NCI-H2171 (cell line): ENCODE measurements around the gene TNS1.

Experiments
- DNase-seq: peaks from one replicate; lab custom pipeline; 2025; lab: John Stamatoyannopoulos, UW

Gene TNS1

DNA sequence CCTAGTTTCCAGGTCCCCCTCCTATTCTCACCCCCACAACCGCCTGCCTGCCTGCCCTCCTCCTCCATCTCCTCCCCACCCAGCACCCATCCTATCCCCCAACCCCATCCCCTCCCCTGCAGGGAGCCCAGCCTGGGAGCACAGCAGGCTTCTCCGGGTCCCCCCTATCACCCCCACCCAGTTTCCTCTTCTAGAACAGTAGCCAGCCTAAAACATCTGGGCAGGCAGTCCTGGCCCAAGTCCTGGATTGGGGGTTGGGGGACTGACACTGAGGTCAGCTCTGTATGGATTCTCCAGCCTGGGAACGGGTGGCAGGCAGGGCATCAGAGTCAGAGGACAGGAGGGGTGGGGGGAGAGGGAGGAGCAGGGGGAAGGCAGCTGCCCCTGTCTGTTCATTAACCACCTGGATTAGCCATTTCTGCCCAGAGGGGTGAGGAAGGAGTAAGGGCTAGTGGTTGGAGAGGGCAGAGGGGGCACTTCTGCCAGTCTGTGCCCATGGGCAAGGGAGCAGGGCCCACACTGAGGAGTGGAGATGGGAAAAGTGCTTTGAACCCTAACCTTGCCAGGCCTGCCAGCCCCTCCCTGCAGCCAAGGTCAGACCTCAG is 60.0 kb downstream of the TNS1 start:
- no peak for DNase-seq

DNA sequence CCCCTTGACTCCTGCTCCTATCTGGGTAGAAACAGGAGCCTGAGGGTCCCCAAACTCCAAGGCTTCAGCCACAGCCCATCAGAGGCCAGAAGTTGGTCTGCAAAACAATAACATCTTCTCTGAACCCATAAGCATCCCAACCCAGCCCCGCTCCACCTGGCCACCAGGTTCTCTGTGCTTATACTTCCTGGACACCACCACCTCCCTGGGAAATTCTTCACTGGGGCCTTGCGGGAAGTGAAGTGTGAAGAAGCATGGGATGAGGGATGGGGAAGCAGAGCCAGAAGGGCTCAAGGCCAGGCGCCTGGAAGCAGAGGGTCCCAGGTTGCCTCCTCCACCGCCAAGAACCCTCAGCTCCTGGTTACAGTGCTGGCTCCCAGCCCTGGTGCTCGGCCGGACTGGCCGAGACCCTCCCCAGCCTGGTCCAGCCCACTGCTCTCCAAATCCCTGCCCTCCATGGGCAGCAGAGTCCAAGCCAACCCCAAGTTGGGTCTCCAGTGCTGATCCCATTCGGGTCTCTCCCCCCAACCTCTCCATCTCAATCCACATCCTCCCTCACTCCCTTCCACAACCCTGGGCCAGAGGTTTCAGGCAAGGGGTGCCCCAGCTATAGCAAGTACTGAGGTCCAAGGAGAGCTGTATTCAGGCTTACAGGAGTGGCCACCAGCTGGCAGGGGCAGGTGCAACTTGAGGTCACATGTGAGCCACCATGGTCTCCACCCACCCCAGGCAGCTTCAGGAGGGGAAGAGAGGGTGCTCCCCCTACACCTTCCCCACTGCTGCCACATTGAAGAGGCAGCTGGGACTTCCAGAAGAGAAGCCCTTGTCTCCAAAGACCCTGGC is 60.7 kb downstream of the TNS1 start:
- no peak for DNase-seq

DNA sequence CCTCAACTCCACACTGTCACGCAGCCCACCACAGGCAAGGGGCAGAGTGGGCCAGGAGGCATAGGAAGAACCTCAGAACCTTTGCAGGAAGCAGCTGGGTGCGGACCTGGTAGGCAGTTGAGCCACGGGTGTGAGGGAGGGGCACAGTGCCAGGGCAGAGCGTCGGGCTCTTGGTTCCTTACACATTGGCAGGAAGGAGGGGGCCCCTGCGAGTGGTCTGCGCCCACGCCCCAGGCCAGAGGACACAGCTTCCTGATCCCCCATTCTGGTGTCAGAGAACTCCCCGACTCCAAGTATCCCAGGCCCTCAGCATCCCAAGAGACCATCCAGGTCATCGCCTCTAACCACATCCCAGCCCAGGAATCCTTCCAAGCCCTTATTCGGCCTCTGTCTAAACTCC is 61.5 kb downstream of the TNS1 start:
- no peak for DNase-seq

DNA sequence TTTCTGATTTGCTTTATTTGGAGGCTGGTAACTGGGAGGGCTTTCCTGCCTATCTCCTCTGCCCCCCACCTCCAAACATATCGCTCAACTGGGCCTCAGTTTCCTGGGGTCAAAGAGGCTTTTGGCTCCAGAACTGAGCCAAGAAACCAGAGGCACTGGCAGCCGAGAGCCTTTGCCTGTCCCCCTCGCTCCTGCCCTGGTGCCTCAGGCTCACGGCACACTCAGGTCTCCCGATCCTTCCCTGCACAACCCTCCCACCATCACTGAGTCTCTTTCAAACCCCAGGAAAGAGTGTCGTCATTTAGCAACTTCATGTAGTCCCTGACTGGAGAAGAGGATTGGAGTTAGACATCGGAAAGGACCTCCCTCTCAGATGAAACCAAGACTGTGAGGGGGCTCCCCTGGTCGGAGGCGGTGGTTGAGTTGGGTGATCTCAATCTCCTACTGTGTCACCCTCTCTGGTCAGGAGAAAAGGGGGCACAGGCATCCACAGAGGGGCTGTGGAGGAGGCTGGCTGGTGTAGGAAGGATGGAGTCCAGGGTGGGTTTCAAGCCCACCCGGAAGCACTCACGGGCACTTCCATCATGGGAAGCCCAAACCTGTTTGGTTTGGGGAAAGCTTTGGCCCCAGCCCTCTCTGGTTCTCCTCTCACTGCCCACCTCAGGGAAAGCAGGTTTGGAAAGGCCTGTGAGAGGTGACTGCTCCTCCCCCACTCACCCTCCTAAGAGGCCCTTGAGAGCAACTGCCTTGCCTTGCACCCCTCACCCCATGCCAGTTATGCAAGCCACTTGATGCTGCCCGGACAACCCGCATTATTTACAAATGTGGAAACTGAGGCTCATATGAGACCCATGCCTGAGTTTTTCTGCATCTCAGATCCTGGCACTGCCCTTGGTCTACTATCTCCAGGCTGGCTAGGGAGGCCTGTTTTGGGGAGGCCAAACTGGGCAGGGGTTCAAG is 62.3 kb downstream of the TNS1 start:
- DNase-seq: no peak

DNA sequence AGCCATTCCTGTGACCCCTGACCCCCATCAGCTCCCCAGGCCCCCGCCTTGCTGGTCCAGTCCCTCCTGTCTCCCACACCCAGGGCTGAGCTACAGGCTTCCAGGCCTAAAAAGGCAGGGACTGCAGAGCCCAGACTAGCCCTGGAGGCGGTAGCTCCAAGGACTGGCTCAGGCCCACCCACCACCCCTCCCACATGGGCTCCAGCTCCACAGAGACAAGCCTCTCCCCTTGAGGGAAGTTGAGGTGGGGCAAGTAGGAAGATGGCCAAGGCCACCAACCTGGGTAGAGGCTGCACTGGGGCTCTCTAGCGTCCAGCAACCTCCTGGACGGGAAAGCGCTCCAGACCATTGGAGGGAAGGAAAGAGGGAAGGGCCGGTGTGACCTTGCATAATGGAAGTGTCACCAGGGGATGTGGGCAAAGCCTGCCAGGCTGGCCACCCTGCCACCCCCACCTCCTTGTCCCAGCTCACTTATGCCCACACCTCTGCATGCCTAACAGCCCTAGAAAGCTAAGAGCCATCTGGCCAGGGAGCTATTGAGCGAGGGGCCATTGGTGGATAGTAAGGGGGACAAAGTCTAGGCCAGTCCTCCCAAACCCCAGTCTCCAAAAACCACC is 63.1 kb downstream of the TNS1 start:
- no peak for DNase-seq

DNA sequence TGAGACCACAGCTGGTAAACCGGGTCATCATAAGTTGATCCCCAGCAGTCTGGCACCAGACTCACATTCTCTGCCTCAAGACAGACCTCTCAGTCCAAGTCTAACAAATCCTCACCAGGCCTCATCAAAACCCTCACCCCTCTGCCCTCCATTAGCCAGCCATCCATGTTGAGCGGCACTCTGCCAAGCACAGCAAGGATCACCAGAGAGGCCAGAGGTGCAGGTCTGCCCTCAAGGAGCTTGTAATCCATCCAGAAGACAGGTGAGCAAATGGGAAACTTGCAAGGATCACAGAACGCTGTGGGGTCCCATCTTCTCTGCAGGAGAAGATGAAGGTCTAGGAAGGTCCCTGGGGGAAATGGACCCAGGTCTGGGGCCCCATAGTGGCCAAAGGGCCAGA is 63.6 kb downstream of the TNS1 start:
- no peak for DNase-seq

DNA sequence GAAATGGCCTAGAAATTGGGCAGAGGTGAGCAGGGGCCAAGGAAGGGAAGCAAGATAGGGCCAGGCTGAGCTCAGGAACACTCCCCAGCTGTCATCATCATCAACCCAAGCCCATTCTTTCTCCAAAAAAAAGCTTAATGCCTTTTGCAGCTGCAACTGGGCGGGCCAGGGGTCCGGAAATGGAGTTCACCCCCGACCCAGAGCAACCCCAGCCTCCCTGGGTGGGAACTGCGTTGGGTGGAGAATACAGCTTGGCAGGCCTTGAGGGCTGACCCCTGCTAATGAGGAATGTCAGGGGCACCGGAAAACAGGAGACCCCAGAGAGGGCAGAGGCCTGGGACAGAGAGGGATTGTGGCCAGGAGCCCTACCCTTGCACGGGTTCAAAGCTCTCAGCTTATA is 64.8 kb downstream of the TNS1 start:
- no peak for DNase-seq

DNA sequence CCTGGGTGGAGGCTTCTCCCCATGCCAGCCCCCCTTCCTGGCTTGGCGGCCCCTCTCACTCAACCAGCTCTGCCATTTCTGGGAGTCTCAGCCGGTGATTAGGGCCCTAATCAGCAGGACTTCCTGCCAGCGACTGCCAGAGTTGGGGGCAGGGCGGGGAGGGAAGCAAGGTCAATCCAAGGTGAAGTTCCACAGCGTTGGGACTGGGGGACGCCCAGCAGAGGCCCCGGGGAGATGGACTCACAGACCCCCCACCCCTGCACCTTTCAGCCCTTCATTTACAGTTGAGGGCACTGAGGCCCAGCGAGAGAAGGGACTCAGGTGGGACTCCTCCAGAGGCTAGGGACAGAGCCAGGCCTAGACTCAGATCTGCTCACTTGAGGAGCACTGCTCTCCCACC is 65.3 kb downstream of the TNS1 start:
- no peak for DNase-seq

DNA sequence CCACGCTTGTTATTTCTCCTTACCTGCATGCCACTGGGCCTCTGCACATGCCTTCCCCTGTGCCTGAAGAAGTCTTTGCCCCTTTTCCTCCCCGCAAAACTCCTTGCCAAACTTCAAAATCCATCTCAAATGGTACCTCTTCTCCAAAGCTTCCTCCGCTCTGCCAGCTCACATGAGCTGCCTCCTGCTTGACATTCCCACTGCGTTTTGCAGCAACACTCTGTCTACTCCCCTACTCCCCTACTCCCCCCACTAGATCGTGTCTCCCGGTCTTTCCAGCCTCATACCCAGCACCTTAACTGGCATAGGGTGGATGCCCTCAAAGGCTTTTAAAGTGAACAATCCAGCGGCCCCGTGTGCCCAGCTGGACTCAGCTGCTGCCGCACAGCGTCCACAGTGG is 65.8 kb downstream of the TNS1 start:
- DNase-seq: no peak

DNA sequence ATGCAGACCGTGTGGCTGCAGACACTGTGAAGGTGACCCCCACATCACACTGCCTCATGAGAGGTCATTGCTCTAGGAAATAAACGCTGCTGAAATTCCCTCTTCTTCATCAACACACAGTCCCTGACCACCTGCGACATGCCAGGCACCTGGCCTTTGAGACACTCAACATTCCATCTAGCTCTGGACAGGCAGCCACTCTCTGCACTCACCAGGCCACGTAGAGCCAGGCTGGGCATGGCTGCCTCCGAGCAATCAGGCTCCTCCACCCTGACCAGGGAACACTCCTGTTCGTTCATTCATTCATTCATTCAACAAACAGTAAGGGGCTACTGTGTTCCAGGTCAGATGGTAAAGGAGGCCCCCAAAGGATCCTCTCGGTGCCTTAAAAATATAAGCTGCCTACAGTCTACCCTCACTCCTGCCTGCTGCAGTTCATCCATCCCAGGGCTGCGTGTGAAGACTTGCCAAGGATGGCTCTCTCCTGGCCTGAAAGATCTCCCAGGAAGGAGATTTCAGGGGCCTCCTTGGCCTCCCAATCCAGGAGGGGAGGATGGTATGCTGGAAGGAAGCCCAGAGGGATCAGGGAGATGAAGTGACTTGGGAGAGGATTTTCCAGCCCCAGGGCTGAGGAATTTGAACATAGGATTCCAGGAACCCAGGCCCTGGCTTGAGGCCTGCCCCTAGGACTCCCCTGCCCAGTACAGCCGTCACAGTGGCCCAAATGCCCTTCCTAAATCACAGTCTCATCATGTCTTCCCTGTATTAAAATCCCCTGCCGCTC is 66.7 kb downstream of the TNS1 start:
- no peak for DNase-seq

DNA sequence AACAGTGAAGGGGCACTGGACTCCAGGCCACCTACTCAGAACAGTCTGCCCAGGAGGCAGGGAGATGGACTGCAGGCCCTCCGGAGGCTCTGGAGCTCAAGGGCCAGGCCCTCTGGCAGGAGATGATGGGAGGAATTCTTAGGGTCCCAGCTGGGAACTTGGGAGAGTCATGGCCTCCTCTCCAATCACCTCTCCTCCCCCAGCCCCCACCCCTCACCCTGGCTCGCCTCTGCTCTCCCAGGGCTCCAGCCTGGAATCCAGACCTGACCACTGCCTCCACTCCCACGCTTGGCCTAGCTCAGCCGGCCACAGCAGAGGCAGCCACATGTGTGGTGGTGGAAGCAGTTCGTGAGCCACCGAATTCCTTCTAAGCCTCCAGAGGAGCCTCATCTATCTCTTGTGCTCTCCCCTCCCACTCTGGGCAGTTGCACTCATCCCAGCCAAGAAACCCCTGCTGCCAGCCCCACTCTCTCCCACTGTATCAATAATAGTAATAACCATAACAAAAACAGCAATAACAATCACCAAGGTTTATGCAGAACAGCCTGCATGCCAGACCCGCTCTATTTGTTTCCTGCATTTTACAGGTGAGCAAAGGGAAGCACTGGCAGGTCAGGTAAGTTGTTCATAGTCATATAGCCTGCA is 67.4 kb downstream of the TNS1 start:
- no peak for DNase-seq

DNA sequence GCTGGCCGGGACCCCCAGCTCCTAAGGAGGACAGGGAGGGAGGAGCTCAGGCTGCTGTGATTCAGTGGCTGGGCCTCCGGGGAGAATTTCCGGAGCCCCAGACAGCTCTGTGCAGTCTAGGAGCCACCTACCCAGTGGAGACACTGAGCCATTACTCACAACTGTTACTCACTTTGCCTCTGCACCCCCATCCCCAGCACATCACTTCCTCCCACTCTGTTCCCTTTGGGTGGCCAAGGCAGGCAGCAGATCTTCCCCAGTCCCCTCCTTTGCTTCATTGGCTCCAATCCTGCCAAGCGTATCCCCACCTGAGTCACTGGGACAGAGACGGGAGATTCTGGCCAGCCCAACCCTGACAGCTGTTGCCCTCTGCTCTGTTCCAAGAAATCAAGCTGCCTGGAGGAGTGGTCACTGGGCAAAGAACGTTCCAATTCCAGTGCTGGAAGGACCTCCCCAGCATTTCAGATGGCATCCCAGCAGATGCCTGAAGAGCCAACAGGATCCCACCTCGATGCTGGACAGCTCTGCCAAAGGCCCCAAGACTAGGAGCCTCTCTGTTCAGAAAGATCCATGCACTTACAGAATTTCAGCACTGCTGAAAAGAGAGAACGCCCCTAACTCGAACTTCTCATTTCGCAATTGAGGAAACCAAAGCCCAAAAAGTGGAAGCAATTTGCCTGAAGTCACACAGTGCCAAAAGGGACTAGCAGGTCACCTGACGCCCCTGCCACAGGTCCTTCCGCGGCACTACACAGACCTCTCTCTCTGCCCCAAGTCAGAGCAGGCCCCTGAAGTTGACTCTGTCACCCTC is 68.3 kb downstream of the TNS1 start:
- no peak for DNase-seq

DNA sequence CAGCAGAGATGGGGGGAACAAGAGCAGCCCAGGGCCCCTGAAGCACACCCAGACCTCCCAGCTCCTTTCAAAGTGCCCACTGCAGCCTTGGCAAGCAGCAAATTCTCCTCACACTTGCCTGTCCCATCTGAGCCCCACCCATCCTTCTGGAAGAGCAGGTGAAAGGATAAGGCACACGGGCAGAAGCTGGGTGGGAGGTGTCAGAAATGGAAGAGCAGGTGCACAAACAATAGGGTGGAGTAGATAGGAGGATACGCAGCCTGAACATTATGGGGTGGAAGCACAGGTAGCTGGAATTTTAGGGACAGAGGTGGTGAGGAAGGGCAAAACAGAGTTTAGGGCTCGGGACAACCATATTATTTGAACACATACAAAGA is 69.2 kb downstream of the TNS1 start:
- peak; percentile 16 for DNase-seq

DNA sequence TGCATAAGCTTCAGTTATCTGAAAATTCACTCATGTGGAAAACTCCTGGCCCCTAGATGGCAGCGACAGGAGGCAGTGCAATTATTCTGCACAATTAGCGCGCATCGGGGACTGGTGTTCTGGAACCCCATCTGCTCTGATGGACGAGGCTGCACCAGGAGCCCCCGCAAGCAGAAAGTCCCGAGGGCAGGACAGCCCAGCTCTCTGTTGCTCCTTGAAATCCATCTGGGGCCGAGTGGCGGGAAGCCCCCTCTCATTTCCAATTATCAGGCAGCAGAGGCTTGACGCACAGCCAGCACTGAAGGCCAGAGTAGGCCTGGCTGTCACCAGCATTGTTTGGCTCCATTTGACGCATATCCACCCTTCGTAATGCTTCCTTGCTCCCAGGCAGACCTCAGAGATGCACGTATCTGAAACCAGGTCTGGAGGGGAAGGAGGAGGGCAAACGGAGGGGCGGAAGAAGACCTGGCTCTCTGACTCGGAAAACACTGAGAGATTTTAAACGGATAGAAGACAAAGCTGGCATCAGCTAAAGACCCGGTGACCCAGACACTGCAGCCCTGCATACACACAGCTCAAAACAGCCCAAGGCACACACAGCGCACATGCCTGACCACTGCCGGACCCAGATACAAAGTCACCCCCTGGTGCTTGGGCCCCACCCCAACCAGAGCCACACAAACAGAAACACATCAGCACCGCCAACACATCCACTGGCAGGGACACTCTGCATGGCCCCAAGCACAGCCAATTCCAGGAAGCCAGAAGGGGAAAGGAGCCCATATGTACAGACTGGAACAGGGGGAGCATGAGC is 69.8 kb downstream of the TNS1 start:
- peak; percentile 93 for DNase-seq

DNA sequence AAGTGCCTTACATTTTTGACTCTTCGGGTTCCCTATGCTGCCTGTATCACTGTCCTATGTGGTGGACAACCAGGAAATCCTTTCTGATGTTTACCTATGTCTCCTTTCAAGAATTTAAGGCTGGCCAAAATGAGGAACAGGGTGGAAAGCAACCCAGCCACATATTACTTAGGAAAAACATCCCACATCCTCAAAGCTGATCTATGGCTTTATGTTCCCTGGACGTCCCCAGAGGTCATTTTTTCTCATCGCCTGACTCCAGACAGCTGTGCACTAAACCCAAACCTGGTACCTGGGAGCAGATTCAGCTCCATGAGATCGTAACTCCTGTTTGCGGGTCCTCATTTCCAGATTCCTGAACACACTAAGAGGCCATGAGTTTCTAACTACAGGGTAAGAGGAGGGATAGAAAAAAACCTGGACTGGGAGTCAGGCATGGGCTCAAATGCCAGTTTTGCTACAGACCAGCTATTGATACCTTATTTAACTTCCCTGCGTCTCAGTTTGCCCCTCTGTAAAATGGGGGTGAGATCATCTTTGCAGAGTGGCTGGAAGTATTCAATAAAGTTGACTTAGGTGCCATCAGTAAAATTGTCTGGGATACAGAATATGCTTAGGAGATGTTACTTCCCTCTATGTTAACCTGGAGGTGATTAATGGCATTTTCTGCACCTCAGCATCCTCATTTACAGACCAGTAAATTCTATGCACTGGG is 70.8 kb downstream of the TNS1 start:
- DNase-seq: no peak

DNA sequence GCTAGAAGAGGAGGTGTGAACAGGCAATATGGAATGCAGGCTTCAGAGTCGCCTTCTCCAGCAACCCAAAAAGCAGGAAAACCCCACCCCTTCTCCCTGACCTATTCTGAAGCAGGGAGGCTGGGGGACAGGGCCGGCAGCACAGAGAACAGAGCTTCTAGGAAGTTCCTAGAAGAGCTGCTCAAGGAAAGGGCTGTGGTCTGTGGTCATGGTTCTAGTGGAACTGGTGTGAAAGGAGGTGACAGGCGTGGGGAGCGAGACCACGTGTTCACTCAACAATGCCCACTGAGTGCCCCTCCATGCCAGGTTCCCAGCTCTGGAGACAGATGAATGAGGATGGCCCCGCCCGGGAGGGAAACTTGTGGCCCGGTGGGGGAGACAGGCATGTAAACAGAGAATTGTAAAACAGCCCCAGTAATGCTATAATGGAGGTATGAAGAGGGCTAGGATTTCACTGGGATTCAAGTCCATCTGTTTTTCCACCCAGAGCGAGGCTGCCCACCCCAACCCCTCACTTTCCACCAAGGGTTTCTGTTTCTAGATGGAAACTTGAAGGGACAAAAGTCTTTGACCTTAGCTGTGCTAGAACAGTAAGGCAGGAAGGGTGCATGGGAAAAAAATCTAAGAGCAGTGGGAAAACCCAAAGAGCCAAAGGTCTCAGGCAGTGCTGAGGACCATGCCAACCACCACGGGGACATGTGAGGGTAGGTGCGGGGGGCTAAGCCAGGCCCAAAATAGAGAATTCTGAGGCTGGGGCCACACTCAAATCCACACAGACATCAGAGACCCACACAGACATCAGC is 71.8 kb downstream of the TNS1 start:
- DNase-seq: no peak
